GM18508 (cell line): ENCODE data around the gene ZC3H12C.
A peak's percentile ranks its signal among the peaks of the same experiment; 100 is the strongest.

ENCODE experiments used
- ATAC-seq: cut with Tn5 transposase; IDR thresholded peaks from one replicate; pipeline ENCODE4 v1.9.1; 2021; ENCODE audit warnings: moderate number of reproducible peaks; ENCODE audit not compliant: insufficient read depth, unreplicated experiment

The ZC3H12C gene

DNA sequence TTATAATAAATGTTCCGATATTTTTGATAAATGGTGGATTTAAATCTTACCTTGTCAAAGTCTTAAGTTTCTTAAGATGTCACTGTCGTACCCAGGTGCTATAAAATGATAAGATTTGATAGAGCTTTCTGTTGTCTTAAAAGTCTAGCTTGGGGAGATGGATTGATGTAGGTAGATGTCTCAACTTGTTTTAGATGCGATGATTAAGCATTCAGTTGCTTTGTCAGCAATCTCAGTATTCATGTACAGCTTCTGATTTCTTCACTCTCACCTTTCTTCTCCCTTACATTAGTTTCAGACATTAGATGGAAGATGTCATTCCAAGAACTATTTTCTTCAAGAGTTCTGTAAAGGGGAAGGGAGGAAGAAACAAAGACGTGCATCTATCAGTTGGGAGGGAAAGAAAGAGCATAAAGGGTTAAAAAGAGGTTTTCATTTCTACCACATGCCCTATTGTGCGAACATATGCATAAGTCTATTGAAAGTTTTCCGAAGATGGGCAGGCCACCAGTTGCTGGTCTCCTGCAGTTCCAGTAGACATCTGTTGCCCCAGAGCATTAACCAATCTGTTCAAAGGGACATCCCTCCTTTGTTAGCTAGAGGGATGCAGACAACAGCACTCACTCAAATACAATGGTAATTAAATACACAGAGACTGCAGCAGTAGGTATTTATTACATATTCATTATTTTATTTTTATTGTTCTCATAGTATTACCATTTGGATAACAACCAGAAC lies 38.4 kb downstream of the ZC3H12C start:
- ATAC-seq, result no peak

- no peak for ATAC-seq
Measured at GRCh38 chr11:110133160-110133559, 40.0 kb downstream of the ZC3H12C start.

GRCh38 chr11:110134110-110134509 lies 40.9 kb downstream of the ZC3H12C start:
- ATAC-seq, result no peak

DNA sequence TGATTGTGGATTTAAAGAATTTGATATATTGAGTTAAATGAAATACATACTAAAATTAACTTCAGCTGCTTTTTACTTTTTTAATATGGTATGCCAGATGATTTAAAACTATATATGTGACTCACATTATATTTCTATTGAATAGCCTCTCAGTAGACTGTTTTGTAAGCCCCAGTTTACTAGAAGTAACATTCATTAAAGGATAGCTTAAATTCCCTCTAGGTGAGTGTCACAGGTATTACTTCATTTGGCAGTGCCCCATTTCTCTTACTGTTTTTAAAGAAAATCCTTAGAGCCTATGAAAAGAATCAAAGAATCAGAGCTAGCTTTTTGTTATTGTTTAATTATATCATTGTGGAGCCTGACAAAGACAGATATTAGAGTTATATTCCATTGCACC lies 48.6 kb downstream of the ZC3H12C start:
- no peak for ATAC-seq

DNA sequence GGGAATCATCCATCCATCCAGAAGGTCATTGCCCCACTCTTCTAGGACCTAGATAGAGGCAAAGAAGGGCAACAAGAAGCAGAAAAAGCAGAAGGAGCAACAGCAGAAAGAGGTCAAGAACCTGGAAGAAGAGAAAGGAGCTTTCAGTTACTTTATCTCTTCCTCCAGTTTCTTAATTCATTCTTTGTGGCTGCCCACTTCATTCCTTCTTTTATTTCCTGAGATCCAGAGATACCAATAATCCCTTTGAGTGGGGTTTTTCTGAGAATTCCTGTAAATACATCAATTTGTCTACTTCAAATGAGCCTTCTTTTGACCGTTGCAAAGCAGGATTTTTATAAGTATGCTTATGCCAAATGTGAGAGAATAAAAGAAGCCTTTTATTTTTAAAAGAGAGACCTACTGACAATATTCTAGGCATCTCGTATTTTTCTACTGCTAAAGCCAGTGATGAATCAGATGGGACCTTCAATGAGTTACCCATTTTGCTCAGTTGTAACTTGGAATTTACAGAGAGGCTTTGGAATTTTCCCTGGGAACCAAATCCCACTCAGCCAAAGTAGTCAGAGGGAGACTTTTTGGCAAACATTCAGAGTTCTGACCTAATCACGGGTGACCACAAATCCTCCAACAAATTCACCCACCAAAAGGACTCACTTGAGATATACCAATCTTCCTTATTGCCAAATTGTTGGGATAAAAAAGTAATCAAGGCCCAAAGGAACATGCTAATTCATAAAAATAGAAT lies 54.9 kb downstream of the ZC3H12C start:
- ATAC-seq, result no peak

DNA sequence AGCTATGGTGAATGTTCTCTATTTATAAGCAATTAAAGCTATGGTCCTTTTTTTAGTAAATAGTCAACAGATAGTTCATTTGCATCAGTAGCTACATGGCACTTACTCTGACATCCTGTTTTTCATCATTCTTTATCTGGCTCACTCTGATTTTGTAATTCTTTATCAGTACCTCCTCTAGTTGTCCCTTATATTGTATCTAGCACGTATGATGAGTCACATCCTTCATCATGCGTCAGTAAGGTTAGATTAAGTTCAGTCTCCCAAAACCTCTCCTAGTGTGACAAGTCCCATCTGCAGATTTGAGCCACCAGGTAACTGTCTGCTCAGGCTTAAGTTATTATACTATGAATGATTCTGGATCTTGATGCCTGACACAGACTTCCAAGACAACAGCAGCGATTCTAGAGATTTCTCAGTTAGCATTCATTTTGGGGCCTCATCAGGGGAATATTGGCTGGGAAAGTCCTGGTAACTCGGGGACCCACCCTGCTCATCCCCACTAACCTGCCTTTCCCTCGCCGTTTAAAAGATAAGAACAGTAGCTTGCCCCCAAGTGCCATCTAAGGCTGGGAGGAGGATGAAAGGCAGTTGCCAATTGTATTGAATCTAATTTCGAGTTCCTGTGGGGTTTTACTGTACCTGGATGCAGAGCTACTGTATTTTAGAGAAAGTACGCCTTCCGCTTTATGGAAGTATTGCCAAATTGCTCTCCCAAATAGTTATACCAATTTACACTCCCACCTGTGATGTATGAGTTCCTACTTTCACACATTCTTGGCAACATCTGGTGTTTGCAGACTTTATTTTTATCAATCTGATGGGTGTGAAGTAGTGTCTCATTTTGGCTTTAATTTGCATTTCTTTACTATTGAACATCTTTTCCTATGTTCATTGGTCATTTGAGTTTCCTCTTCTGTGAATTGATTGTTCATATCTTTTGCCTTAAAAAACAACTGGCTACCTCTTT lies 55.9 kb downstream of the ZC3H12C start:
- ATAC-seq, result peak; percentile 46

GRCh38 chr11:110152199-110152598 lies 59.0 kb downstream of the ZC3H12C start:
- ATAC-seq, result no peak

DNA sequence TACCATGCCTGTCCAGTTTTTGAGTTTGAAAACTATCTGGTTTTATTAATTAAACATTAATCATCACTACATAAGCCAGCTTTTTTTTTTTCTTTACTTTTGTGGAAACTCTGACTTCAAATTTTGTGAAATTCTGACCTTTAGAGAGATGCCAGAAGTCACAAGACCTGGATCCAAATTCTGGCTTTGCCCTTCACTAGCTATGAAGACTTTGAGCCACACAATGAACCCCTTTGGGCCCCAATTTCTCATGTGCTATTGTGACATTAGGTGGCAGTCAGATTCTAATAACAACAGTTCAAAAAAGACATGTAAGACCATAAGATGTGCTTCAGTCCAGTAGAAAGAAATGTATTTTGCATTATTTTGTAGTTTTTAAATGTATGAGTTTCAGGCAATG lies 60.3 kb downstream of the ZC3H12C start:
- no peak for ATAC-seq

DNA sequence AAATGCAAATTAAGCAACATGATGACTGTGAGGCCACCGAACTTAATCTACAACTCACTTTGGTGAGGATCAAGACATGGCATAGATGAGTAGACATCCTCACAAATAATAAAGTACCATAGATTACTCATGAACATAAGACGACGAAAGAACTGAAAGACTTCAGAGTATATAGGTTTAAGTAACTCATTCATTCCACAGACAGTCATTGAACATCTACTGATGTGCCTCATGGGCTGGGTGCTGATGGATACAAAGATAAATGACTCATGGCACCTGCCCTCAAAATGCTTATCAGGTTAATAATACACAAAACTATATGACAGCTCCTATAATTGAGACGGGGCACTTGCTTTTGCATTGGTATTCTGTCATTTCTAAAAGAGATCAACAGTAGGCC lies 63.3 kb downstream of the ZC3H12C start:
- ATAC-seq, result no peak

GRCh38 chr11:110158317-110159200 lies 65.4 kb downstream of the ZC3H12C start:
- ATAC-seq, result no peak

- ATAC-seq, result no peak
Measured at GRCh38 chr11:110159476-110159875, 66.3 kb downstream of the ZC3H12C start.

GRCh38 chr11:110160016-110160415 lies 66.8 kb downstream of the ZC3H12C start:
- no peak for ATAC-seq

DNA sequence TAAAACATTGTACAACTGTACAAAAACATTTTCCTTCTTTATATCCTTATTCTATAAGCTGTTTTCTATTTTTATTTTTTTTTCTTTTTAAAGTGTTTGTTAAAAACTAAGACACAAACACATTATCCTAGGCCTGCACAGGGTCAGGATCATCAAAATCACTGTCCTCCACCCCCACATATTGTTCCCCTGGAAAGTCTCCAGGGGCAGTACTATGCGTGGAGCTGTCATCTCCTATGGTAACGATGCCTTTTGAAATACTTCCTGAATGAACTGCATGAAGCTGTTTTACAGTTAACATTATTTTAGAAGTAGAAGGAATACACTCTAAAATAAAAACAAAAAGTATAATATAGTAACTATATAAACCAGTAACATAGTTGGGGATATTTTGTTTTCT lies 67.2 kb downstream of the ZC3H12C start:
- no peak for ATAC-seq

DNA sequence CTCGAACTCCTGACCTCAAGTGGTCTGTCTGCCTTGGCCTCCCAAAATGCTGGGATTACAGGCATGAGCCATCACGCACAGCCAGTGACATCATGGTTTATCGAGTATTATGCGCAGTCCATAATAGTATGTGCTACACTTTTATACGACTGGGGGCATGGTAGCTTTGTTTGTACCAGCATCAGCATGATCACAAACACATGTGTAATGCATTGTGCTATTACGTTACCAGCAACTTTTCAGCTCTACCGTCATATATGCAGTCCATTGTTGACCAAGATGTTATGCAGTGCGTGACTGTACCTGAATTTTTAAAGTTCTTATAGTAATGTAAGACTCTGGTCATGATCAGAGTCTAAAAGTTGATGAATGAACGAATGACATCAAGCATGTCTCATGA lies 67.9 kb downstream of the ZC3H12C start:
- ATAC-seq, result no peak

DNA sequence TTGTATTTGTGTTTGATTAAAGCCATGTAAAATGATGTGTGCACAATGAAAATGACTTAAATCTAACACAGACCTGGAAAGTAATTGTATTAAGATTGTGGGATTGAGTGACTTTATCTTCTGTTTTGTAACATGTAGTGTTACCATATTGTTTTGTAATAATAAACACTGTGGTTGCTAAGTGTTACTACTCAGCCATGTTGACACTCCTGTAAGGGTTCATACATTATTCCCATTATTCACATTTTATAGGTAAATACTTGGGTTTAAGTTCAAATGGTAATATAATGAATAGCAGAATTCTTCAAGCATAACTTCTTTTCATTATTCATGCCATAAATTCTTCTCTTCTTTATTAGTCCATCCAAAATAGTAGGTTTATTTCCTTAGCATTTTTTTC lies 69.0 kb downstream of the ZC3H12C start:
- no peak for ATAC-seq

GRCh38 chr11:110165039-110165925 lies 72.1 kb downstream of the ZC3H12C start:
- no peak for ATAC-seq

DNA sequence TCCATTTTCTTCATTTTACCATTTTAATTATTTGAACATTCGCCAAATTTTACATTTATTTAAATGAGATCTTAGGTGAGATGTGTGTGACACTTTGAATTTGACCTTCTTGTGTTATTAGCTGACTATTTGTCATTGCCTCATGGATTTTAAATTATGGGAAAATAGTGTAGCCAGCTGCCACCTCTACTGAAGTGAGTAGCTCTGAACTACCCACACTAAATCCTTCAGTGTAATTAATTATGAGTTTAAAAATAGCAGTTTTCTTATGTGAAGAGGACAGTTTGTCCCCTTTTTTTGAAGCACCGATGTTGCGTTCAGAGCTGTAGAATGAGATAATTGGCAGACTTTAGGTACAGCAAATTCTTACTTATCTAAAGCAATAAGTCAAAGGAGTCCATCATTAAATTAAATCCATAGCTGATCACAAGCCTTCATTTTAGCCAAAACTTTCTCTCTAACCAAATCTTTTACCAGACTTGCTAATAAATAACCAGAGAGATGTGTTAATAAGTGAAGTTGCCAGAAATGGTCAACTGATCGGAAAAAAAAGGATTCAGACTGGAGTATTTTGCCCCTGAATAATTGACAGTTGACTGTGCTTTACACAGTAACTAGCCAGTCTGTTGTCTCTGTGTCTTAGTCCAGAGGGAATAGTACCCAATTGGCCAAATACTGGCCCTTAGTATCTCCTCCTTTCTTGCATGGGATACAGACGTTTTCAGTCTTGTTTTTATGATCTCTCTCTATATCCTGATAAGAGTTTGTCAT lies 75.0 kb downstream of the ZC3H12C start:
- no peak for ATAC-seq

DNA sequence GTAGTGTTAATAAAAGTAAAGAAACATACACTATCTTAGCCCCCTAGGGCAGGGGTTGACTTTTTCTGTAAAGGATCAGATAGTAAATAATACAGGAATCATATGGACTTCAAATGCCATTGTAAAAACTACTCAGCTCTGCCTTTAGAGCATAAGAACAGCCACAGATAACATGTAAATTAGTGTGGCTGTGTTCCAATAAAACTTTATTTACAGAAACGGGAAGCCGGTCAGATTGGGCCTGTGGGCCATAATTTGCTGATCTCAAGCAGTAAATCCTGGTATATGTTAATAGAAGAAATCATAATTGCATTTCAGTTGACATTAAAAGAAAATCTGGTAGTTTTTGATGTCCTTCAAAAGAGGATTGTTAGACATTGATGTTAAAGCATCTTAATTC lies 76.5 kb downstream of the ZC3H12C start:
- ATAC-seq, result no peak
